Endothelial cell (in vitro differentiated cells): ENCODE measurements around the gene VPS35. TPM values are rescaled to one million over a fixed set of nuclear protein-coding genes. Genes with fewer than 3 reads are reported as not detected.
A peak's percentile ranks its signal among the peaks of the same experiment; 100 is the strongest.

ENCODE experiments used
- DNase-seq: peaks from one replicate; pipeline ENCODE4 v3.0.0; 2021; ENCODE audit warnings: low spot score
- H3K27ac Mint-ChIP-seq: one replicate; pipeline ENCODE4 v1.8.0; 2021; ENCODE audit warnings: mixed read lengths, inconsistent platforms; ENCODE audit not compliant: unreplicated experiment
- H3K27me3 Mint-ChIP-seq: one replicate; pipeline ENCODE4 v1.8.0; 2021; ENCODE audit warnings: mild to moderate bottlenecking, moderate library complexity, mixed read lengths, inconsistent platforms; ENCODE audit not compliant: unreplicated experiment
- H3K36me3 Mint-ChIP-seq: one replicate; pipeline ENCODE4 v1.8.0; 2021; ENCODE audit warnings: mild to moderate bottlenecking, low read depth, mixed read lengths, inconsistent platforms; ENCODE audit not compliant: unreplicated experiment
- H3K4me1 Mint-ChIP-seq: one replicate; pipeline ENCODE4 v1.8.0; 2021; ENCODE audit warnings: mild to moderate bottlenecking, mixed read lengths, inconsistent platforms; ENCODE audit not compliant: unreplicated experiment
- H3K4me3 Mint-ChIP-seq: one replicate; pipeline ENCODE4 v1.8.0; 2021; ENCODE audit warnings: mild to moderate bottlenecking, mixed read lengths, inconsistent platforms; ENCODE audit not compliant: unreplicated experiment
- H3K9me3 Mint-ChIP-seq: one replicate; pipeline ENCODE4 v1.8.0; 2021; ENCODE audit warnings: mixed read lengths, inconsistent platforms; ENCODE audit not compliant: unreplicated experiment
- CTCF ChIP-seq: fragments of 200-600 bp; sonication (generic); IDR thresholded peaks from one replicate; pipeline ENCODE4 v1.5.0; 2021; ENCODE audit warnings: antibody characterized with exemption; ENCODE audit not compliant: unreplicated experiment
- total RNA-seq: library from RNA; stranded (reverse); fragmentation: NEBNext Ultra II Directional; extraction: Animal tissue kit (Norgen Biotek cat#: 25700); gene quantifications from one replicate; pipeline ENCODE4 v1.2.1, GENCODE V29; 2021; ENCODE audit not compliant: unreplicated experiment

VPS35 gene
- total RNA-seq, 1 donor from 2014 or later = 78.4 TPM

- H3K36me3 Mint-ChIP-seq = peaks cover 2% of the 10 kb centered on the region
- peak within 1 kb of the TSS; percentile 94 for H3K4me3 Mint-ChIP-seq
- H3K27ac Mint-ChIP-seq = no peak within 1 kb of the TSS
- peaks cover 6% of the 10 kb centered on the region for H3K27me3 Mint-ChIP-seq
- peak; percentile 83 for DNase-seq
- no peaks in the 10 kb centered on the region for H3K9me3 Mint-ChIP-seq
- TF ChIP-seq CTCF = no peak
- peaks cover 22% of the 10 kb centered on the region for H3K4me1 Mint-ChIP-seq
Measured at GRCh38 chr16:46621006-46621933, 67.7 kb downstream of the VPS35 start, which contains the start of gene SHCBP1. Gene SHCBP1 (minus strand): TSS chr16:46621379. CDS start chr16:46621359, 20 bp downstream.

DNA sequence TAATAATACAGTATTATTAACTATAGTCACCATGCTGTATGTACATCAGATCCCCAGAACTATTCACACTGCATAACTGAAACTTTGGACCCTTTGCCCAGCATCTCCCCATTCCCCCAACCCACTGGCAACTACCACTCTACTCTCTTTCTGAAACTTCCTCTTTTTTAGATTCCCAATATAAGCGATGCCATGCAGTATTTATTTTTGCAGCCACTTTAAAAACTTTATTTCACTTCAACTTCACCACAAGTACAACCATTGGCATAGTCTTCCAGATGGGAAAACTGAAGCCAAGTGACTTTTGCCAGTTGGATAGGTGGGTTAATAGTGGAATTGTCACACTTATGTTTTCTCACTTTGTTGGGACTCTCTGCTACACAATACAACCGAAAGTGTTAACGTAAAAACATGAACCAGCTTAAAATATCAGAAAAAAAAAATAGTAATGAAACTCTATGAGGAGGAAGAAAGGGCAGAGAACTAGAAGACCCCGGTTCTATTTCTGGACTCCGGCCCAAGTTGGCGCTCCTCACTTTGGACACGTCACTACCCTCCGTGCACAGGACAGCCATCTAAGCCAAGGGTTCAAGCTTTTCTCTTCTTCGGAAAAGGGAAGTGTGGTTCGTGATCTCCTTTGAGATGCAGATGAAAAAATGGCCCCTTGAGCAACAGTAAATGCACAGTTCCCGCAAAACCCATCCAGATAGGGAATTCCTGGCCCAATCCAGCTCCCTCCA, 68.5 kb downstream of the VPS35 start:
- no peak for TF ChIP-seq CTCF
- Mint-ChIP-seq H3K9me3 (no peaks in the 10 kb centered on the region), H3K36me3 (peaks cover 7% of the 10 kb centered on the region), H3K4me3 (peak overlapping the region; percentile 94), H3K27ac (no peak overlapping the region), H3K4me1 (peaks cover 24% of the 10 kb centered on the region), H3K27me3 (peaks cover 6% of the 10 kb centered on the region)
- DNase-seq = no peak

- Mint-ChIP-seq H3K4me3 (no peak overlapping the region), H3K27me3 (peaks cover 6% of the 10 kb centered on the region), H3K27ac (no peak overlapping the region), H3K9me3 (no peaks in the 10 kb centered on the region), H3K4me1 (peaks cover 24% of the 10 kb centered on the region), H3K36me3 (peaks cover 7% of the 10 kb centered on the region)
- no peak for TF ChIP-seq CTCF
- no peak for DNase-seq
Measured at GRCh38 chr16:46618516-46618915, 70.5 kb downstream of the VPS35 start.

GRCh38 chr16:46614006-46614405, 75.0 kb downstream of the VPS35 start:
- H3K36me3 Mint-ChIP-seq = peaks cover 7% of the 10 kb centered on the region
- no peaks in the 10 kb centered on the region for H3K9me3 Mint-ChIP-seq
- H3K27me3 Mint-ChIP-seq = peaks cover 4% of the 10 kb centered on the region
- H3K27ac Mint-ChIP-seq = no peak overlapping the region
- TF ChIP-seq CTCF = no peak
- peaks cover 5% of the 10 kb centered on the region for H3K4me1 Mint-ChIP-seq
- H3K4me3 Mint-ChIP-seq = no peak overlapping the region
- no peak for DNase-seq
